SHP77 treated with DMSO at 0.1 percent for 48 hours (cell line): ENCODE data around the gene DUSP10.

Experiments
- DNase-seq: peaks from one replicate; lab custom pipeline; 2025; lab: John Stamatoyannopoulos, UW

DUSP10 gene

DNA sequence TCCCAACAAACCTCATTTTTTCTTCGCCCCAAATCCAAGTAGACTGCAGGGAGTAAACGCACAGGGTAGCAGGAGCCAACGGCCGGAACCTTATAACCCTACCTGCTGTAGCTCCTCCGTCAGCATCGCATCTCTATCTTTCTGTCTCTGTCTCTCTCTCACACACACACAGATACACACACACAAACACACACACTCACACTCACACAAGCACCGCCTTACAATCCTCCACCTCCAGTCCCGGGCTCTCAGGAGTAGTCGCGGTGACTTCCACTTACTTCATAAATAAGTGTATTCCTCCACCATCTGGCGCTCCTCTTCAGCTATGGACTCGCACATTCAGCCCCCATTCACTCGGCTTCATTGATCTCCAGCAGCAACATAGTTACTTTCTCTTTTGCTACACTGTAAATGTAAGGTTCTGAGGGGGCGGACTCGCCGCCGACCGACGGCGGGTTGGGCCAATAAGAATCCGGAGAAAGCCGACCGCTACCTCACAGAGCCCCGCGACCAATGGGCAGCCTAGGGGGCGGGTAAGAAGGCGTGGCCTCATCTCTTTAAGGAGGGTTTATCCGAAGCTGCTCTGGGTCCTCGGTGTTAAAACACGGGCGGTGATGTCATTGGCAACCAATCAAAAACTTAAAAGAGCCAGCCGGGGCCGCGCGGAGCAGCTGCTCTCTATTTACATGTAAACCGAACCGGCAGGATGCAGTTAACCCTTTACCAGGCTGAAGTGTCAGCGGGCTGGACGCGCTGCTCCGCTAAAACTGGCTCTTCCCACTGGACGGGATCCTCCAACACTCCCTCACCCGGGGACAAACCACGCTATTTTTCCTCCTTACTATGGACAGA is at the start of gene DUSP10:
Gene DUSP10 (minus strand): TSS at position 387 of the 852 bp plus-strand sequence. CDS start 2,345 bp downstream, outside the sequence.
- DNase-seq, result peak; percentile 99

DNA sequence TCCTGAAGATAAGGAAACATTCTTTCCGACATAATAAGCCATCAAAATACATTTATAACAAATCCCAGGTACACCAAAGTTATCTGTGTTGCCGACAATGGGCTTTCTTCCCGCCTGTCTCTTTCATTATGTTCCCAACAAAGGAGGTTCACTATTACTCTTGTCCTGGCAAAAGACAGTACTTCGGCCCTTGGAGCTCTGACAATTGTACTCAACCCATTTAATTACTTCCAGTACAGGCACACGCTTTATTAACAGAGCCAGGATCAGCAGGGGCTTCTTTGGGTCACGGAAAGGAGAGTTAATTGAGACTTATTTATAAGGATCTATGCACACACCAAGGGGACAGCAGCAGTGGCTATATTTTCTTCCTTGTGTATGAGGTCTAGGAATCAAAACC is 46.6 kb upstream of the DUSP10 start:
- no peak for DNase-seq

DNA sequence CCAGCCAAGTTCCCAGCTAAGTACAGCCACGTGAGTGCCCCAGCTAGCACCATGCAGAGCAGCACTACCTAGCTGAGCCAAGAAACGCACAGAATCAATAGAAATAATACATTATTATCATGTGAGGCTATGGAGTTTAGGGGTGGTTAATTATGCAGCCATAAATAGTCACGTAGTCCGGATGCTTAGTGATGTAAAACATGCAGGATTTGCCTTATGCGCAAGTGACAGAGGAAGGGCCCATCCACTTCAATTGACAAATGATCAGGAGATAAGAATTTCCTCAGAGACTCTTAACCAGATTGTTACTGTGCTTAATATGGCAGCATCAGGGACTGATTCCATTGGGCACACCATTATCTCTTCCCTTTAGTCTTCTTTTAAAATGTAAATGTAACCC is 44.8 kb upstream of the DUSP10 start:
- no peak for DNase-seq

DNA sequence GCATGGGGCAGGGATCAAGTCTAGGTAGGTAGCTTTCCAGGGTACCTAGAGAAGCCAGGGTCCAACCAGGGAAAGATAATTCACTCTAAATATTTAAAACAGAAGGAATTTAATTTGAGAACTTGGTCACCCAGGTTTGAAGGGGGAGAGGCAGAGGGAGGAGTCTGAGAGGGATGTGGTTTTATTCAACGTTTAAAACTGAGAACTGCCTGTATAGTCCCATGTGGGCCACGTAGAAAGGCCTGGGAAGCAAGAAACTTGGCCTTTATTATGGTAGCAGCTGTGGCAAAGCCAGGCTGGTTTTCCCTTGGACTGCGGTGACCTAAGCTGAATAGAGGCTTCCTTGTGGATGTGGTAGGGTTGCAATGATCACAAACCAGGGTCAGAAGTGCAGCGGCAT is 42.0 kb upstream of the DUSP10 start:
- no peak for DNase-seq

DNA sequence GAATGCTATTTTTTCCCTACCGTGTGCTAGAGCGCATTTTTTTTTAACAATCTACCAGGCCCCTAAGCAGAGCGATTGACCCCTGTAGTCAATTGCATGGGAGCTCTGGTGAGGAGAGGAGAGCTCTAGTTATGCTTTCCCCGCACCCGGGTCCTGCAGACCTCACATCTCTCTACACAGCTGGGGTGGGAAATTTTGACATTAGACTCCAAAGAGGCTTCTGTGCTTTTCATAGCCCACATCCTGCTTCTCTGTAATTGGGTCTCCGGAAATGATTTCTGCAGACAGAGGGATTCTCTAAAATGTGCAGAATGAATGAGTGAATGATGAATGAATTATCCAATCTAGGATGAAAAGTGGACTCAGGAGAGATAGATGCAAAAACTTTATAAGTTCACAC is 41.5 kb upstream of the DUSP10 start:
- no peak for DNase-seq

DNA sequence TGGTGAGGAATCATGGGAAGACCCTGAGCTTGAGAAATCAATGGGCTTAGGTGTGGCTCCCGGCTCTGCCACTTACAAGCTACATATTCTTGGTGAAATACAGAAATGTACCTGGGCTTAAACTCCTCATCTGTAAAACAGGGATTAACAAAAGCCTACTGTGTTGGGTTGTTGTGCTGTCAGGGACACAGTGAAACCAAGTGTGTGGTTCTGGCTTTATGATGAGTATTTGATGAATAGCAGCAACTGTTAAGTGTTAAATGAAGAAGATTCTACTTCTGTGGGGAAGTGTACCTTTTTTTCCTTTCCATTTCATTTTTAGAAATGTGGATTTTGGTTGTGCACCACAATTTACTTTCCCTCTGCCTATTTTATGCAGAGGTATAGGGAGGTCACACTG is 41.1 kb upstream of the DUSP10 start:
- no peak for DNase-seq

DNA sequence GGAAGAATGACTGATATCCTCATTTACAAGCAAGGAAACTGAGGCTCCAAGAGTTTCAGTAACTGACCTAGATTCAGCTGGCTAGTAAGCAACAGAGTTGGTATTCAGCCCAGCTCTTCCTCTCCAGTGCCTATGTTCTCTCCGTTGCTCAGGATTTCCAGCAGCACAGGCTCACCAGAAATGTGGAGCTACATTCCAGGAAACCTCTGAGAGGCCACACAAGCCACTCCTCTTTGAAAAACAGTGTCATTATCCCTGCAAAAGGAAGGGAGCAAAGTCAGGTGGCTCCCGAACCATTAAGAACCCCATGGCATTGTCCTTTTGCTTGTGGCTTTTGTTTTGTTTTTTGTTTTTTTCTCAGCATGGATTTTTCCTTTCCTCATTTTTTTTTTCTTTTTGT is 40.6 kb upstream of the DUSP10 start:
- no peak for DNase-seq

DNA sequence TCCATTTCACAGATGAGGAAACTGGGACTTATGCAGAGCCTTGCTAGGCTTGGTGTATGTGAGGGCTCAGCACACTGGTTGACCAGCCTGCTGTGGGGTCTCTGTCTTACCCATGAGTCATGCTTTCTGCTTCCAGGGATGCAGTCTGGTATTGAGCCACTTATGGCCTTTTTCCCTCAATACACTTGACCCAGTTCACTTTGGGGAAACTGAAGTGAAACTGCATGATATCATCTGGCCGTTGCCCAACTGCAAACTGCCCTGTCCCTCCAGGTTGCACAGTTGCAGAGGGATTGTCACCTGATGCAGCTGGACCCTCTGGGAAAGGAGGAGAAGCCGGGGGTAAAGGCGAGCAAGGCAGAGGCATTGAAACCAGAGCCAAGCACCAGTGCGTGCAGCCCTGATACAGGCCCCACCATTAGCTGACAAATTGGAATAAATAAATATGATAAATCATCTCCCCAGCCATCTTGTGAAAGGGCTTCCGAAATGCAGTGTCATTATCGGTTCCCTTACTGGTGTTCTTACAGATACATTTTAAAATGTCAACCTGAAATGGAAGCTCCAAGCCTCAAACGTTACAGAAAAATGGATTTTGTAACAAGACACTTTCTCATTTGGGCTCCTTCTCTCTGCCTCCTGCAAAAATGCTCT is 39.3 kb upstream of the DUSP10 start:
- no peak for DNase-seq

DNA sequence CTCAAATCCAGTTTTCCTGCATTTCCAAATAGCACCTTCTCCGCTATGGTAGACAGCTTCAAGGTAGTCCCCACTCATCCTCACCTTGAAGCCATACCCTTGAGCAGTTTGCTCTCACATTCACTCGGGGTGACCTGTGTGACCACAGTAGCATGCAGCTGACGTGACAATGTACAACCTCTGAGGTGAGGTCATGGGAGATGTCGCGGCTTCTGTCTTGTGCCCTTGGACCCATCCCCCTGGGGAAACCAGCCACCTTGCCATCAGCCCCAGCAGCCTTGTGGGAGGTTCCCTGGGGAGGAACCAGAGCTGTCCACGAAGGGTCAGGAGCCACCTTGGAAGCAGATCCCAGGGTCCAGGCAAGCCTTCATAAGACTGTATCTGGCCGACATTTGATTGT is 38.3 kb upstream of the DUSP10 start:
- DNase-seq, result no peak

DNA sequence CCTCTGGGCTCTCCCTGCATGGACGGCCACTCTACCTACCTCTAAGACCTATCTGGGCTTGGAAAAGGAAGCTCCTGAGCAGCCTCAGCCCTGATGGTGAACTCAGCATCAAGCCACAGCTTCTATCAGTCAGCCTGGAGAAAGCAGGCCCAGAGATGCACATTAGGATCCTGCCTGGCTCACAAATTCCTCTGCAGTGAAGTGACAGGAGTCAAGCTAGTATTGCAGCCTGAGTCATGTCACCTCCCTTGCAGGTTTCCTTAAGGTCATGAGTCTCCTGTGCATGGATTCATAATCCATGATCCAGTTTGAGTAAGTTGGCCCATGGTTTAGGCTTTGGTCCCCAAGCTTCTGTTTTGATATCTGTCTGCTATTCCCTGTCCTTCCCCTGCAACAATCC is 37.9 kb upstream of the DUSP10 start:
- no peak for DNase-seq

DNA sequence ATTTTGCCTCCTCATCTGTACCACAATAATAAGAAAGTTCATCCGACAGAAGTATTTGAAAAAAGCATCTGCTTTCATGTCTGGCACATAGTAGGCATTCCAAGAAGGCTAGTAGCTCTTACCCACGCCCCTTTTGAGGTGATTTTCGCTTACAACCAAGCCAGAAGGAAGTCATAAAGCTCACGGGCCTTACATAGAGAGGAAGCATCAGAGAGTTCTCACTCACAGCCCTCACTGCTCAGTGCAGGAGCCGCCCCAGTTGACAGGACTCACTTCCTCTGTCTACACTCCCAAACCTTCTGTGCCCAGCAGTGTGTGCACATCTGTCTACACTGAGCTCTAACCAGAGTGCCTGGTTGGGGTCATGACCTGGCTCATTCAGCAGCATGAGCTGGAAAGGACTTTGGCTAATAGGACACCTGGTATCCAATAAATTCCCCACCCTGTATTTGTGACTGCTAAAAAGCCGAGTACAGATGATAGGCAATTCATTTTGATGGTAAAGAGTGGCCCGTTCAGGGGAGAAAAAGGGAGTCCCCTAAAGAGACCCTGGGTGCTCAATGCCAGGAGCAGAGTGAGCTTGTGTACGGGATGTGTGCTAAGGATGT is 36.8 kb upstream of the DUSP10 start:
- DNase-seq, result no peak

DNA sequence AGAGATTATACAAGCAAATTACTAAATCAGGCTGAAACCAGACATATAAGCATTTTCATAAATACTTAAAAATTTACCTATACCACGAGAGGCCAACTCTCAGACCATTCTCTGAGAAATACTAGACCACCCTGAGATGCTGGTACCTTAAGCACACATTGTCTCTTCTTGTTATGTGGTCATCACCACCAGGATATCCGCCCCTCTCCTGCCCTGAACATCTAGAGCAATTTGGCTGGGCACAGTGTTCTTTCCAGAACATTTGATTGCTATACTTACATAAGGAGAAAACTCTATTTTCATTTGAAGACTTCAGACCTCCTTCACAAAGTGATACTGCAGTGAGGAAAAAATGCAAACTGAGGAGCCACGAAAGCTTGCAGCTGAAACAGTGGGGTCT is 36.2 kb upstream of the DUSP10 start:
- no peak for DNase-seq

DNA sequence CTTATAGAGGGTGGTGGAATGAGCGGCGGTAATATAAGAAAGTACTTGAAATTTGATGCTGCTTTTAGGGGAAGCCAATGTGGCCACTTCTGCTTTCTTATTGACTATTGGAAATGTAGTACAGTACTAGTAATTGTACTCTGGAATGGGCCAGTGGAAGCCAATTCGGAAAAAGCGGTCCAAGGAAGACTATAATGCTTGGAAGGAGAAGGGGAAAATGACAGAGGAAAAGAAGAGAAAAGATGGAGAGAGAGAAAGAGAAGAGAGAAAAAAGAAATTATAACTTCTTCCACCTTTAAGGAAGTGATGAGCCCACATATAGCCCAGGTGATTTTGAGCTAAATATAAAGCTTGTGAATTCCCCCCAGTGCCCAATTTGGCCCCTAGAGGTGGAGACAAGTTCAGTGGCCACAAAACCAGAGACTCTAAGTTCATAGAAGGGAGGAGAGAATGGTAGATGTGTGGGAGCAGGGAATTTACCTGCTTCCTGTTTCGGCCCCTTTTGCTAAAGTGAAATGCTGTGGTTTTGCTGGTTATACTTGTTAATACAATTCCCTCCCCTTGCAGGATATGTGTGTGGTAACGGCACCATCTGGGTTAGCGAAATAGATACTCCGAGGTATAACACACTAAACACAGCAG is 35.7 kb upstream of the DUSP10 start:
- no peak for DNase-seq

DNA sequence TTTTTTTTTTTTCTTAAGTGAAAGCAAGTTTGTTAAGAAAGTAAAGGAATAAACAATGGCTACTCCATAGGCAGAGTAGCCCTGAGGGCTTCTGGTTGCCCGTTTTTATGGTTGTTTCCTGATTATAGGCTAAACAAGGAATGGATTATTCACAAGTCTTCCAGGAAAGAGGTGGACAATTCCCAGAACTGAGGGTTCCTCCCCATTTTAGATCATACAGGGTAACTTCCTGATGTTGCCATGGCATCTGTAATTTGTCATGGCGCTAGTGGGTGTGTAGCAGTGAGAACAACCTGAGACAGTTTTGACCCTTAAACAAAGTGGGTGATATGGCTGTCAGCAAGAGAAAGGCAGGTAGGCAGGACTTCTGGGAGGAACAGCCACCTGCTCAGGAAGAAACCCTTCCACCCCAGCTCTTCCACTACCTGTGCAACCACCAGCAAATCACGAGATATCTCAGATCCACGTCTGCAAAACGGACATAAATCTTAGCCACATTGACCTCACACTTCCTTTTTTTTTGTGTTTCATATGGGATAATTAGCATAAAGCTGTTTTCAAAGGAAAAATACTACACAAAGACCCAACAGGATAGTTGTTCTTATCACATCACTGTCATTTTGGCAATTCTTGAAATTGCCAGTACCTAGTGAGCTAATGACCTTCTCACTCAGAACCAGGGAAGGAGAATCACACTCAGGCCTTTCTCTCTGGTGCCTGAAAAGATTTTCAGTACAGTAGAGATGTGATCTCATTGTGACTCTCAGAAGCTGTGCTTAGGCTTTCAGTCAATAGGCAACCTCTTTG is 34.8 kb upstream of the DUSP10 start:
- no peak for DNase-seq

DNA sequence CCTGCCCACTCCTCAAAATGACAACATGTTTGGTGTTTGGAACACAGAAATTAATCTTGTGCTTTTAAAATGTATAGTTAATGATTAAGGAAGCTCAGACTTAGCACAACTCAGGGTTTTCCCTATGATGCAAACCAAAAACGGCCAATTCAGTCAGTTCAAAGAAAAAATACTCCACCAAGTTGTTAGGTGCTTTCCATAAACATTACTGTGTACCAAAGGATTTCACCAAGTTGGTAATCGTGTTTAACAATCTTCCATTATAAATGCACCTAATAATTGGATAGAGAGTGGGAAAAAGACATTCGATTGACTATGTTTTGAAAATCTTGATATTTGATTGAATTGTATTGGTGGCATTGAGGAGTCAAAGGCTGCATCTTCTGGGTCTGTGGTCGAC is 33.3 kb upstream of the DUSP10 start:
- DNase-seq, result no peak

DNA sequence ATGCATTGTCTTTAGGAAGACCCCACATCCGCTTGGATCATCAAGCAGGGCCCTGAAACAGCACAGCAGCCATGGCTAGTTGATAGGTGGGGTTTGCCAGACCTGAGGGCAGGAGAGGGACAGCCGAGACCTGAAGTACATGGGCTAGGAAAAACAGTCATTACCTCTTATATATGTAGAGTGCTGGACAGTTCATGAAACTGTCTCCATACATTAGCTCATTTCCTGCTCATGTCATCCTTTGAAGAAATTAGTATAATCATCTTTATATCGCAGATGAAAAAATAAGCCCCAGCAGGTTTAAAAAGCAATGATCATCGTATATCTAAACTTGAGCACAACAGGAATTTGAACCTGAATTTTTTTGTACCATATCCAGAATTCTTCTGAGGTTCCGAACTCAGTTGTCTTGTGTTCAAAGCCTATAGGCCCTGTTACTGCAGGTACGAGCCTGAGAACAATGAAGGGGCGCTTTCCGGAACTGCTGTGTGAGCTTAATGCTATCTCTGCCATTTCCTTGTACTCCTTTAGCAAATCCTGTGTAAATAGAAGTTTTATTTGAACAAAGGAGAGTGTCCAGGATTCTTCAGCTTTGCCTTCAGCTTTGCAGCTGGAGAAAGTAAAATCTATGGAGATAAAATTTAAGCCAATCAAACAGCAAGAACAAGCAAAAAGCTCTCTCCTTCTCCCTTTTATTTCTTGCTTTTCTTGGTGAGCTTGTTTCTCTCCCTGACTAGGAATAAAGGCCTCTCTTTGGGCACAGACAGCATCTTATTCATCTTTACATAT is 32.4 kb upstream of the DUSP10 start:
- no peak for DNase-seq

DNA sequence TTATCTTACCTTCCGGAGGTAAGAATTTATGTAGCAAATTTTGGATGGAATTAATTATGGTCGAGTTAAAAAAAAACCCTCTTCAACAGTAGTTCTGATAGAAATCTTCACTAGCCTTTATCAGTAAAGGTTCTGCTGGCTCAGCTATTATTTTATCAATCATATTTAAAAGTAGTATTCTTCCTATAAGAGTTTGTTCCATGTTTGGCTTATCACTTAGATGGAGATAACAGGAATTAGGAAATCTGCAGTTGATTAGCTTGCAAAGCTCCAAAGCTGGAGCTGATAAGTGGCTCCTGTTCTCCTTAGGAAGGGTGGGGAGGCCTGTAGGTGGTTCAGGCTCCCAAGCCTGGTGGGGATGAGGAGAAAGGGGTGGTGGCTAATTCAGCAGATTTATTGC is 31.5 kb upstream of the DUSP10 start:
- no peak for DNase-seq

DNA sequence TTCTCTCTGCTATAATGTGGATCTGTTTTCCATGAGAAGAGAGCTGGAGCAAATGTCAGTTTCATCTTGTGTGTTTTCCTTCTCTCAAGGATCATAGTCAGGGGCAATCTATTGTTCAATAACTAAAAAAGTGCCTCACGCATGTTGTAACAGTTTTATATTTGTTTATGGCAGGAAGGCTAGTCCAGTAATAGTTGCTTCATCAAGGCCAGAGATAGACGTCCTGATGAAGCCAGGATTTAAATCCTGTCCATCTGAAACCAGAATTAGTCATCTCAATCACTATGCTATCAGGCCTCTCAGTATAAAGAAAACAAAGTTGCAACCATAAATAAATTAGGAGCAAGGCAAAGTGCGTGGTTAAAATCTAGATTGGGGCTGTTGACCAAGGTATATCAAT is 30.2 kb upstream of the DUSP10 start:
- DNase-seq, result no peak

DNA sequence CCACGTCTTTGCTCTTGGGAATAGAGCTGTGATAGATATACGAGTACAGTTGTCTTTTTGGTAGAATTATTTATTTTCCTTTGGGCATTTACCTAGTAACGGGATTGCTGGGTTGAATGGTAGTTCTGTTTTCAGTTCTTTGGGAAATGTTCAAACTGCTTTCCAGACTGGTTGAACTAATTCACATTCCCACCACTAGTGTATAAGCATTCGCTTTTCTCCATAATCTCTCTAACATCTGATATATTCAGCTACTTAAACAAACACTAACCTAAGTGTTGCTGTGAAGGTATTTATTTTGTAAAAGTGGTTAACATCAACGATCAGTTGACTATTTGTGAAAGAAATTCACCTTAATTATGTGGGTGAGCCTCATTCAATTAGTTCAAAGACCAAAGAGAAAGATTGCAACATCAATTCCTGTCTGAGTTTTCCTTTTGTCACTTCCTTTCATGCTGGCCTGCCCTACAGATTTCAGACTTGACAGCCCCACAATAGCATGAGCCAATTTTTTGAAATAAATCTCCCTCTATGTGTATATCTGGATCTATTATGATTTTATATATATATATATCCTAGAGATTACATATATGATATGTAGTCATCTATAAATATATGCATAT is 26.7 kb upstream of the DUSP10 start:
- DNase-seq, result no peak

DNA sequence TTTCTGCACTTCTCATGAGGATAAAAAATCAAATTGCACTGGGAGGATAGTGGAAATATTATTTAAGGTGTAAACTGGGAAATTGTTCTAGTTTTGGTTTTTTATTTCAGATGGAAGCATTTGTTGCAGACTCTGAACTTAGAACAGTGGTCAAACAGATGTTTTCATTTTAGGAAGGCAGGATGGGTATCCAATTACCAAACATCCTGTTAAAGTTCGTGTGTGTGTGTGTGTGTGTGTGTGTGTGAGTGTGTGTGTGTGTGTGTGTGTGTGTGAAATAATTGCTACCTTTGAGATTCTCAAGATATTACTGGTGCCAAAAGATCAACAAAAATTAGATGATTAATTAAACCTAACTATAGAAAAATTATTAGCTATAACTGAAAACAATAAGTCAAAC is 24.3 kb upstream of the DUSP10 start:
- no peak for DNase-seq

DNA sequence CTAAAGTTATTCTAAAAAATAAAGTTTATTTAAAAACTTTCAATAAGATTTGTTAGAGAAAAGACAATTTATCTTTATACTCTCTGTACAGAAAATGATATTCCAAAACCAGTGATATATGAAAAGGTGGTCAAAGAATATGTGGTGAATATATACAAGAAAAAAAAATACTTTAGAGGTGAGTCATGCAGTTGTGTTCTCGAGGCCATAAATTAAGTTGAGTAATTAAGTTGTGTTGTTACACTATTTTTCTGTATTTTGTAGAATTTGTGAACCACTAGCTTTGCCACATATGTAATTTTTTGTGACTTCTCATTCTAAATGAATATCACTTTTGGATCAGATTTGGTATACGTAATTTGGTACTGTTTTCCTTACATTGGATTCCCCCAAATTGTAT is 23.6 kb upstream of the DUSP10 start:
- no peak for DNase-seq
